Natural killer cell (primary cell): ENCODE data around the gene FGA. TPM values are rescaled to one million over a fixed set of nuclear protein-coding genes. Genes with fewer than 3 reads are reported as not detected.
A peak's percentile ranks its signal among the peaks of the same experiment; 100 is the strongest.

Source experiments
- ATAC-seq, 3 donors: fragments of 150-1000 bp in 2 of 3; fragments of 200-7000 bp in 1 of 3; cut with Tn5 transposase; 1 replicate in 1 of 3; 2 replicates in 2 of 3; pipeline ENCODE4 v1.10.0; 2021; ENCODE audit warnings: mild to moderate bottlenecking in 2 of 3, moderate library complexity in 2 of 3
- DNase-seq, 2 donors: peaks; one replicate each; pipeline versions ENCODE4 v3.0.0 to v3.0.0-alpha.2; 2013 to 2021; ENCODE audit warnings: mixed read lengths in 1 of 2
- H3K27ac ChIP-seq: one replicate; pipeline ENCODE4 v1.5.1; 2013; ENCODE audit warnings: mild to moderate bottlenecking, low read length
- H3K27me3 ChIP-seq: one replicate; pipeline ENCODE4 v1.6.1; 2013; ENCODE audit warnings: low read length; ENCODE audit not compliant: control insufficient read depth, insufficient read depth
- H3K36me3 ChIP-seq: one replicate; pipeline ENCODE4 v1.6.1; 2013; ENCODE audit warnings: low read length; ENCODE audit not compliant: control insufficient read depth, insufficient read depth
- H3K4me1 ChIP-seq: one replicate; pipeline ENCODE4 v1.6.1; 2013; ENCODE audit warnings: low read length; ENCODE audit not compliant: control insufficient read depth, insufficient read depth
- H3K4me3 ChIP-seq: one replicate; pipeline ENCODE4 v1.5.1; 2013; ENCODE audit warnings: low read length
- H3K9me3 ChIP-seq: one replicate; pipeline ENCODE4 v1.6.1; 2013; ENCODE audit warnings: low read length; ENCODE audit not compliant: control insufficient read depth, insufficient read depth
- H3K27ac Mint-ChIP-seq, 2 donors: one replicate each; pipeline ENCODE4 v1.8.0; 2022; ENCODE audit warnings: mild to moderate bottlenecking in 2 of 2, mixed read lengths in 2 of 2, moderate library complexity in 1 of 2
- H3K27me3 Mint-ChIP-seq, 2 donors: one replicate each; pipeline ENCODE4 v1.8.0; 2022; ENCODE audit warnings: low read depth in 2 of 2, mixed read lengths in 2 of 2
- H3K36me3 Mint-ChIP-seq: one replicate; pipeline ENCODE4 v1.8.0; 2022; ENCODE audit warnings: mixed read lengths
- H3K4me1 Mint-ChIP-seq, 2 donors: one replicate each; pipeline ENCODE4 v1.8.0; 2022; ENCODE audit warnings: mixed read lengths in 2 of 2
- H3K4me3 Mint-ChIP-seq: one replicate; pipeline ENCODE4 v1.8.0; 2022; ENCODE audit warnings: mild to moderate bottlenecking, moderate library complexity, mixed read lengths
- H3K9me3 Mint-ChIP-seq, 2 donors: one replicate each; pipeline ENCODE4 v1.8.0; 2022; ENCODE audit warnings: mixed read lengths in 2 of 2
- CTCF ChIP-seq: fragments of 200-600 bp; IDR thresholded peaks from one replicate; pipeline ENCODE4 v1.8.0; 2022; ENCODE audit warnings: antibody characterized with exemption
- WGBS: methylation state at CpG from one replicate; pipeline ENCODE4 v1.1.7; 2013; ENCODE audit warnings: missing lambda C conversion rate; ENCODE audit not compliant: insufficient coverage; 5-methylcytosine and 5-hydroxymethylcytosine counted together
- intact Hi-C: fragments of 100-400 bp; cut with micrococcal nuclease; formaldehyde crosslinking; loops from one replicate; pipeline ENCODE4 v1.14.2; 2022
- total RNA-seq, 4 donors: library from RNA; stranded (reverse); fragments of 120-200 nt in 1 of 4; gene quantifications; one replicate each; pipeline versions ENCODE4 v1.2.3 to v1.2.4, GENCODE V29; 2013 to 2022

The FGA gene
- total RNA-seq, 3 donors from 2014 or later (not counting 1 experiment from before 2014, with no cell fraction given): not detected

DNA sequence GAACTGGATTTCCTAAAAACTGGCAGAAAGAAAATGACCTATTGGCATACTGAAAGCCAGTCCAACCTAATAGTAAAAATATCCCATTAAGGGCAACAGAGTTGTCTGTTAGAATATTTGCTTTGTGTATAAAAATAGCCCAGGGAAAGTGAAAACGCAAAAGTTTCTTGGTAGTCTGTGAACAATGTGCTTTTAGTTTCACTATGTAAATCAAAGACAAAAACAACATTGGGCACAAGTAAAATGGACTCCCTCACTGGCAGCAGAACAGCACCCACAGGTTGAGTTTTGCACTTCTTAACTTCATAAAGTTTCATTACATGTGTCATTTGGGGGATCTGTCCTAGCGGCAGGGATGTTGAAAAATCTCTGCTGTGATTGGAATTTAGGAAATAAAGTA, 26.2 kb upstream of the FGA start:
- peaks cover 8 to 10% of the 10 kb centered on the region in 2 donors for H3K4me1 Mint-ChIP-seq
- no peaks in the 10 kb centered on the region for H3K36me3 Mint-ChIP-seq
- peak in 2 of 3 donors; percentile 44 to 55 for ATAC-seq
- no peaks in the 10 kb centered on the region for H3K9me3 Mint-ChIP-seq
- WGBS: 92% methylated on average over 1 of the region's 2 CpGs
- H3K27me3 Mint-ChIP-seq: peaks cover 0 to 4% of the 10 kb centered on the region in 2 donors
- Histone ChIP-seq H3K4me3 (no peak overlapping the region), H3K4me1 (peaks cover 3% of the 10 kb centered on the region), H3K27ac (no peak overlapping the region), H3K9me3 (no peaks in the 10 kb centered on the region), H3K36me3 (no peaks in the 10 kb centered on the region), H3K27me3 (no peaks in the 10 kb centered on the region)
- intact Hi-C loops: no loop called here
- H3K27ac Mint-ChIP-seq: no peak overlapping the region
- DNase-seq: peak in 1 of 2 donors; percentile 6
- TF ChIP-seq CTCF: no peak
- H3K4me3 Mint-ChIP-seq: no peak overlapping the region

DNA sequence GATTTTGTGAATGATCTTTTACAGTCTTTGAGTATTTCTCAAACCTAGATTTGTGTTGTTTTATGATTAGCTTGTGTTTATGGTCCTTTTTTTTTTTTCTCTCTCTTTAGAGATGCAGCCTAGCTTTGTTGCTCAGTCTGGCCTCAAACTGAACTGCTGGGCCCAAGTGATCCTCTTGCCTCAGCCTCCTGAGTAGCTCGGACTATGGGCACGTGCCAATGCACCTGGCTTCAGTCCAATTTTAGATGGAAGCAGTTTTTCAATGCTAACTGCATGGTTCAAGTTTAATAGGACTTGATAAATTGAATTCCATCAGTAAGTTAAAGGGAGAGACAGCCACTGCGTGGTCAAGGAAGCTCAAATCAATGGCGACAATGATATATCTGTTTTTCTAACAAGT, 25.7 kb upstream of the FGA start:
- H3K27me3 Mint-ChIP-seq: no peaks in the 10 kb centered on the region
- peaks cover 3% of the 10 kb centered on the region for H3K4me1 ChIP-seq
- H3K9me3 ChIP-seq: no peaks in the 10 kb centered on the region
- WGBS: 70% methylated on average over 4 of the region's 4 CpGs
- H3K27ac Mint-ChIP-seq: no peak overlapping the region
- intact Hi-C loops: no loop called here
- no peak for DNase-seq
- TF ChIP-seq CTCF: no peak
- no peaks in the 10 kb centered on the region for H3K27me3 ChIP-seq
- H3K4me3 Mint-ChIP-seq: no peak overlapping the region
- no peak overlapping the region for H3K27ac ChIP-seq
- no peak overlapping the region for H3K4me3 ChIP-seq
- no peak for ATAC-seq
- H3K36me3 Mint-ChIP-seq: no peaks in the 10 kb centered on the region
- no peaks in the 10 kb centered on the region for H3K36me3 ChIP-seq
- peaks cover 8 to 10% of the 10 kb centered on the region in 2 donors for H3K4me1 Mint-ChIP-seq
- no peaks in the 10 kb centered on the region for H3K9me3 Mint-ChIP-seq

DNA sequence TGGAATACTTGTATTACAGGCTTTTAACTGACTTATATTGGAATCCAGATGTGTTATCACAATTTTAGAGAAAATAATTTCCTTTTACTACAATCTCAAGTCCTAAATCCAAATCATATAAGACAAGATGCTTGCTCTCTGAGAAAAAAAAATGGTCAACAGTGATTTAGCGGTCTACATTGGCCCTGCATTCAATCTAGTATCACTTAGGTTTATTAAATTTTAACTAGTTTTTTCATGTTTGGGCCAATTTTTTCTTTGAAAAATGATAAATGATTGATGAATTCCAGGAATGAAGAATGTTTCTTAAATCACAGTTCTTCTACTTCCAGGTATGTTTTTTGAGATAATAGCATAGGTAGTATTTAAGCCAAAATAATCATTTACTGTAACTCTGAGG, 24.7 kb upstream of the FGA start:
- TF ChIP-seq CTCF: no peak
- H3K36me3 ChIP-seq: no peaks in the 10 kb centered on the region
- WGBS: no CpG with 5 or more reads among the region's 1 CpG
- H3K27me3 ChIP-seq: no peaks in the 10 kb centered on the region
- Mint-ChIP-seq H3K27me3 (no peaks in the 10 kb centered on the region), H3K4me3 (no peak overlapping the region), H3K36me3 (no peaks in the 10 kb centered on the region), H3K27ac (no peak overlapping the region), H3K9me3 (no peaks in the 10 kb centered on the region), H3K4me1 (peaks cover 8 to 10% of the 10 kb centered on the region in 2 donors)
- peaks cover 3% of the 10 kb centered on the region for H3K4me1 ChIP-seq
- intact Hi-C loops: no loop called here
- DNase-seq: no peak
- ATAC-seq: no peak
- H3K27ac ChIP-seq: no peak overlapping the region
- no peaks in the 10 kb centered on the region for H3K9me3 ChIP-seq
- H3K4me3 ChIP-seq: no peak overlapping the region

DNA sequence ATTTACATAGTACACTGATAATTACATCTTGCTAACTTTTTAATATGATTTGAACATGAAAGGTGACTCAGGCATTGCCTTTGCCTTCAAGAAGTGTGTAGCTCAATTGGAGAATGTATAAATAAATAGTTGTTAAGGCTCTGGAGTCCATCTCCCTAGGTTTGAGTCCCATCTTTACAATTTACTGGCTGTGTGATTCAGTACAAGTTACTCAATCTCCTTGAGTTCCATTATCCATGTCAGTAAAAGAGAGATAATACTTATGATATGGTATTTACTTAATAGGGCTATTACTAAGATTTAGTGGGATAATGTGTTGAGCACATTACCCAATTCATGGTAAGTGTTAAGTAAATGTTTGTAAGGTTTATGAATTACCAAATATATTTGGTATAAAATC, 23.8 kb upstream of the FGA start:
- Mint-ChIP-seq H3K4me1 (peaks cover 8 to 10% of the 10 kb centered on the region in 2 donors), H3K36me3 (no peaks in the 10 kb centered on the region), H3K4me3 (no peak overlapping the region), H3K27ac (no peak overlapping the region), H3K27me3 (no peaks in the 10 kb centered on the region), H3K9me3 (no peaks in the 10 kb centered on the region)
- DNase-seq (no peak), ATAC-seq (no peak)
- no peaks in the 10 kb centered on the region for H3K36me3 ChIP-seq
- no peak overlapping the region for H3K27ac ChIP-seq
- H3K4me1 ChIP-seq: peaks cover 3% of the 10 kb centered on the region
- intact Hi-C loops: no loop called here
- H3K27me3 ChIP-seq: no peaks in the 10 kb centered on the region
- no peak overlapping the region for H3K4me3 ChIP-seq
- TF ChIP-seq CTCF: no peak
- H3K9me3 ChIP-seq: no peaks in the 10 kb centered on the region
